Measurements from ENCODE around the gene ECHDC3.

The ECHDC3 gene

DNA sequence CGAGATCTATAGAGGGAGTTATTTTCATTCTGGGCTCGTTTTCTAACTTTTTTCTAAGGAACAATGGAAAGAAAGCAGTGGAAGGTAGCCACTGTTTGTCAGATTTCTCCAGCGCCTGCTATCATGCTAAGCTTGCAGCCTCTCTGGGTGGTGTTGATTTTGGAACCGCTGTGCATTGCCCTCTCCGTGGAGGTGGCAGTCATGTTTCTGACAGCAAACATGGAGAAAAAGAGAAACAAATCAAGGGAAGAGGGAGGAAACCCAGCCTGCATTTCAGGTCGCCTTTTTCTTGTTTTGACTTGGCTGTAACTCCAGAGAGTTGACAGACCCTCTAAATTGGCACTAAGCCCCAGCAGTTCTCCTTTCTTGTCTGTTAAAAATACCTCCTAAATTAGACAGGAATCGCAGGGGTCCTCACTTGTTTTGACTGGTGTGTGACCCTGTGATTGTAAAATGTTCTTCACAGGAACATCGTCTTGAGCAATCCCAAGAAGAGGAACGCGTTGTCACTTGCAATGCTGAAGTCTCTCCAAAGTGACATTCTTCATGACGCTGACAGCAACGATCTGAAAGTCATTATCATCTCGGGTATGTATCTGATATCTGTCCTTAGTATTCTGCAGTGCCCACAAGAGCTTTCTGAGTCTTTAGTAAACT is 4.8 kb downstream of the ECHDC3 start:
- DNase-seq (ENCODE audit: low read depth in 1 of 2, low spot score in 1 of 2), result no peak

DNA sequence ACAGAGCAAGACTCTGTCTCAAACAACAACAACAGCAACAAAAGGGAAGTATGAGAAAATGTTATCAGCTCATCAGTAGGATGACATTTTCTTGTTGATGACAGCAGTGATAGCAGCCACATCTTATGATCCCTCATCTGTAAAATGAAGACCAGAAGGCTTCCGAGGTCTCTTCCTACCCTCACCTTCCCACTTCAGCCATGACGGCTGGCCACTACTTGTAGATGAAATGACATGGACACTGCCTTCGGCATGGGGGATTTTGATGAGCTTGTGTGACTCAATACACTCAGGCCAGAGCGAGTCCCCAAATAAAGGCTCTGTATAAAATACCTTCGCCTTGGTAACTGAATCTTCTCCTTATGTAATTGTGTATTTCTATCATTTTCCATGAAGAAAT is 6.7 kb downstream of the ECHDC3 start:
- DNase-seq (ENCODE audit: low read depth in 1 of 2, low spot score in 1 of 2), result no peak

DNA sequence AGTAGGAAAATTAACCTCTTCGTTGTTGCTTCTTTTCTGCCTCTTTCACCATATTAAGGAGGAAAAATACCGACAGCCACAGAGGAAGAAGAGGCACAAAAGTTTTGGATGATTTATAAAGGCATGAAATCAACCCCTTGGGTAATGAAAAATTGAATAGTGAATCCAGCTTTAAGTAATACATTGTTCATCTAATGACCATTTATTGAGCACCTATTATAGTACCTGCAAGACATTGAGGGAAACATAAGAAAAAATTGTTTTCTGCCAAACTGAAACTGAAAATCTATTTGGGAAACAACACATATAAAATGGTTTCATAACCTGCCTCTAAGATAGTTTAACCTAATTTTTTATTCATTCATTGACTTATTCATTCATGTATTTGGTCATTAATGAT is 8.2 kb downstream of the ECHDC3 start:
- no peak for DNase-seq (ENCODE audit: low read depth in 1 of 2, low spot score in 1 of 2)

DNA sequence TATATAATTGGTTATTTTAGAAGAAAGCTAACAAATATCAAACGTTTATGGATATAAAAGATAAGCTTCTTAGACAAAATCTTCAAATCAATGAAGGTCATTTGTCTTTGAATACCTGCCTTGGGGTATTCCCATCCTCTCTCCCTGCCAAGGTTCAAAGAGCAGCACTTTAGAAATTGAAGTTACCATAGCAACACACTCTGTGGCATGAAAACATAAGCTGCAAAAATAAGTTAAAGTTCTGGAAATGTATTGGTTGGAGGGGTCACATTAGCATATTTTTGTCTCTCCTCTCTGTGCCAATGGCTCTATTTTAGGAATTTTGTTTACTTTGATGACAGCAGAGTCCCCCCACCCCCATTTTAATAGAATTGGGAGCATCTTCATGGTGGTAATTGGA is 12.0 kb downstream of the ECHDC3 start:
- DNase-seq (ENCODE audit: low read depth in 1 of 2, low spot score in 1 of 2), result no peak

DNA sequence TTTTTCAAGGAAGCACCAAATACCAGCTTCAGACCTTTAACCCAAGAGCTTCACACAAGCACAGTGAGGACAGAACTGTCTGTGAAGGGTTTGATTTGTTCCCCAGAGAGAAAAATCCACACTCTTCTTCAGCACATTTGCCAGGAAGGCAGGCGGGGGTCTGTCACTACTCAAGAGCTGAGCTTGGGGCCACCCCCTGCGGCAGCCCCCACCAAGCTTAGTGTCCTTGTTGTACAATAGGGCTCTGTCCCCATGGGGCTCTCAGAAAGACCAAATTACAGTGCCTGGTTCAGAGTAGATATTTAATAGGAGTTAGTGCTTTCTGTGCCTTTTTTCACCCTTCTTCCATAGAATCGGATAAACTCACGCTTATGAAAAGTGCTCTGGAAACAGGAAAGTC is 12.4 kb downstream of the ECHDC3 start:
- DNase-seq (ENCODE audit: low read depth in 1 of 2, low spot score in 1 of 2), result no peak

DNA sequence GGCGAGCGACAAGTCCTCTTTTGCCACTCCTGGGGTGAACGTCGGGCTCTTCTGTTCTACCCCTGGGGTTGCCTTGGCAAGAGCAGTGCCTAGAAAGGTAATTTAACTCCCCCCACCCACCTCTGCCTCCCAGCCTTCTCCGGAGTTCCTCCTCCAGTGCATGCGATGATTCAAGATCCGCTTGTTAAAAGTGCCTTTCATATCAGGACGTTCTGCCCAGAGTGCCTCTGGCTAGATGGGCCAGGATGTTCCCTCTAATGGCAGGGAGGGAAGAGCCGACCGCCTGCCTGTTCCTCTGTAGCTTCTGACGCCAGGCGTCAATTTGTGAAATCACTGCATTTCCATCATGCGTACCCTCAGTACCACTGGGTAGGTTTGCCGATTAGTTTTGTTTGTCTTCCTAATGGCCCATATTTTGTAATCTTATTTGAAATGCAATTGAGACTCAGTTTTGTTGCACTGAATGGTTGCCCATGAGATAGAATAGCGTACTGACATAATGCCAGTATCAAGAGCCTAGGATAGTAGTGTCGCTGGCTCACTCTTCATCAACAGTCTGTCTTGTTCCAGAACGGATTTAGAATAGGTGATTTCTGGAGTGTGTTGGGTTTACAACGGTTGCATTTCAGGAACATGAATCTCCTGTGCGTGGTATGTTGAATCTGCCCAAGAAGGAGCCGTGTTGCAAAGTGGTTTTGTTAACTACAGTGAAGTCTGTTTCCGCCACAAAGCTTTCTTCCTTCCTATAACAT is 13.5 kb downstream of the ECHDC3 start:
- no peak for DNase-seq (ENCODE audit: low read depth in 1 of 2, low spot score in 1 of 2)

DNA sequence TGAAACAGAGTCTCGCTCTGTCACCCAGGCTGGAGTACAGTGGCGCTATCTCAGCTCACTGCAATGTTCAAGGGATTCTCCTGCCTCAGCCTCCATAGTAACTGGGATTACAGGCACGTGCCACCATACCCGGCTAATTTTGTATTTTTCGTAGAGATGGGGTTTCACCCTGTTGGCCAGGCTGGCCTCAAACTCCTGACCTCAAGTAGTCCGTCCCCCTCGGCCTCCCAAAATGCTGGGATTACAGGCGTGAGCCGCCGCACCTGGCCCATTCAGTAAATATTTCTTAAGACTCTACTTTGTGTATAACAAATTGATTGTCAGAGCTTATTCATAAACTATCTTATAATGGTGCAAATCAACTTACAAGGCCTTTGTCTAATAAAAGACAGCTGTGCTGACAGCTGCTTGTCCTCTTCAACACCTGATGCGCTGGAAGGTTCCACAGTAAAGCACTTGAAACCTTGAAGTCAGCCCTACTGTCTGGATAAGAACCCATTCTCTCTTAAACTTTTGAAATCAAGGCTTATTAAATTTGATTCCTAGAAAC is 14.7 kb downstream of the ECHDC3 start:
- no peak for DNase-seq (ENCODE audit: low read depth in 1 of 2, low spot score in 1 of 2)

DNA sequence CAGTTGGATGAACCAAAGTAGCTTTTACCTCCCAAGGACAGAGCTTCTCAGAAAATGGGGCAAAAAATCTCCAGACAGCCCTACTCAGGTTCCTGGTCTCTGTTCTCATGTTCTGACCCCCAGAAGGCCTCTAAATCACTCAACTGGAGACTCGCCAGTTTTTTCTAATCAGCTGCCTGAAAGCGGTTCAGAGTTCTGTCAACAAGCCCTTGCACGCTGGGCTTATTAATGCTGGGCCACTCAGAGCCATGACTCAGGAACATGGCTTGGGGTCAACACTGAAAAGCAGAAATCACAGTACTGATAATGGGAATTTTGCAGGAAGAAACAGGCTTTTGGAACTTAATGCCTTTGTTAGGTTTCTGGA is 15.3 kb downstream of the ECHDC3 start:
- no peak for DNase-seq (ENCODE audit: low read depth in 1 of 2, low spot score in 1 of 2)

DNA sequence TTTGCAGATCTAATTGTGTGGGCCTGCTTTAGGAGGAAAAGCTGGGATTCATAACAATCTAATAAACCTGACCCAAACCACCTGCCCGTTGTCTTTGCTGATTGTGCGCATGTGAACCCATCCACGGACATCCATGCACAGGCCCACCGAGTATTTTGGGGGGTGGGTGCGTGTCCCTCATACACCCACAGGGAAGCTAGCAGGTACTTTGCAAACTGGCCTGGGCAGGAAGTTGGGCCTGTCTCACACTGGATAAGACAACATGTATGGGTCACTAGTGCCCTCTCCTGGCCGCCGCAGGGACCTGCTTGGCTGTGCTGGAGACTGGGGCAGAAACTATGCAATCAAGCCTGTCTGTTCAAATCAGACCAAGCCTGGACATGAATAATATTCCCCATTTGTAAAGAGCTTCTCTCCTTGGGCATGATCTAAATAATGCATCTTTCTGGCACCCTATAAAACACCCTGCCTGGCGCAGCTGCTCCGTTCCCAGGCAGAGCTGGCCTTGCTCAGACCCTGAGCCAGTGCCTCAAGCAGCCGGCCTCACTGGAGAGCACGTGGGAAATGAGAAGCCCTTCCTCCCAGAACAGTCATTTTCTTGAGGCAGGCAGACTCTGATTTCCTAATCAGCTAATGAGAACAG is 15.8 kb downstream of the ECHDC3 start:
- peak; percentile 63 to 72 for DNase-seq (ENCODE audit: low read depth in 1 of 2, low spot score in 1 of 2)

DNA sequence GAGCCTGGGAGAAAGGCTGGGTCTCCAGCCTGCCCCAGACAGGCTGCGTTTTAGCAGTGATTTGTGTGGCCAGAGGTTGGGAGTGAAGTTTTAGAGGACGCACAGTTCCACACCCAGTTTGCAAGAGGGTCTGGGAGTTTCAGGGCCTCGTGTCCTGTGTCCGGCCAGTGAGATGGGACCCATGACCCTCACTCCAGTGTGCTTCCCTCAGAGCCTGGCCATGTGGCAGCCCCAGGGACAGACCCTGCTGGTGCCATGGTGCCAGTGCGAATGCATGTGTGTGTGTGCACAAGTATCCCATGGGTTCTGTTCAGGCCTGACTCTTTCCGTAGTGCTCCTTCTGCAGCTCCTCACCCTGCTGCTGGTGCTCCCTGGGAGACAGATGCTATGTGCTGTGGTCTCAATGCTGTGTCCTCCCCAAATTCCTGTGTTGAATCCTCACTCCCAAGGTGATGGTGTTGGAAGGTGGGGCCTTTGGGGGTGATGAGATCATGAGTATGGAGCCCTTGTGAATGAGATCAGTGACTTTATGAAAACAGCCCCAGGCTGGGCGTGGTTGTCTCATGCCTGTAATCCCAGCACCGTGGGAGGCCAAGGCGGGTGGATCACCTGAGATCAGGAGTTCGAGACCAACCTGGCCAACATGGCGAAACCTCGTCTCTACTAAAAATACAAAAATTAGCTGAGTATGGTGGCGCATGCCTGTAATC is 16.5 kb downstream of the ECHDC3 start:
- DNase-seq (ENCODE audit: low read depth in 1 of 2, low spot score in 1 of 2), result no peak

DNA sequence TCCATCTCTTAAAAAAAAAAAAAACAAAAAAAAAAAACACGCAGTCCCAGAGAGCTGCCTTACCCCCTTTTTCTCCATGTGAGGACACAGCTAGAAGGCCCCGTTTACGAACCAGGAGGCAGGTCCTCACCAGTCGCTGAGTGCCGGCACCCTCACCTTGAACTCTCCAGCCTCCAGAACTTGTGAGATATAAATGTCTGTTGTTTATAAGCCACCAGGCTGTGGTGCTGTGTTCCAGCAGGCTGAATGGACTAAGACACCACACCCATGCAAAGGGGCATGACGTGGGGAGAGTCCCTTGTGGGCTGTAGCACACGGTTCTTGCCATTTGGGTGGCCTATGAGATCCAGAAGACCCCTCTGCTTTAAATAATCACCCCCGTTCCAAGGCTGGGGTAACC is 17.2 kb downstream of the ECHDC3 start:
- no peak for DNase-seq (ENCODE audit: low read depth in 1 of 2, low spot score in 1 of 2)

DNA sequence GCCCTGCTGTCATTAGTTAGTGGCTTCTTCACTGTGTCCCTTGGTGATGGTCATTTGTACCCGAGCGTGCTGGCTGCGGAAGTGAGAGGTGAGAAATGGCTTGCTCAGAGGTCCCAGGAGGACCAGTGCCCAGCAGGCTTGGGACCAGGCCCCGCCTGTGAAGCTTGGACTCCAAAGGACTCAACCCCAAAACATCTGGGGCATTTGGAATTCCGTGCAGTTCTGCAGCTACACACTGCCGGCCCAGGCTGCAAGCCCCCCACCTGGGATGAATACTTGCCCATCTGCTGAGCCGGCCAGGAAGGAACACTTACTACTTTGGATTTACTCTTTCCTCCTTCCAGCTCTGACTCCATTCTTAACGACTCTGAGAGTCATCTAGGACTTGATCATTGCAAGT is 18.0 kb downstream of the ECHDC3 start:
- DNase-seq (ENCODE audit: low read depth in 1 of 2, low spot score in 1 of 2), result no peak

DNA sequence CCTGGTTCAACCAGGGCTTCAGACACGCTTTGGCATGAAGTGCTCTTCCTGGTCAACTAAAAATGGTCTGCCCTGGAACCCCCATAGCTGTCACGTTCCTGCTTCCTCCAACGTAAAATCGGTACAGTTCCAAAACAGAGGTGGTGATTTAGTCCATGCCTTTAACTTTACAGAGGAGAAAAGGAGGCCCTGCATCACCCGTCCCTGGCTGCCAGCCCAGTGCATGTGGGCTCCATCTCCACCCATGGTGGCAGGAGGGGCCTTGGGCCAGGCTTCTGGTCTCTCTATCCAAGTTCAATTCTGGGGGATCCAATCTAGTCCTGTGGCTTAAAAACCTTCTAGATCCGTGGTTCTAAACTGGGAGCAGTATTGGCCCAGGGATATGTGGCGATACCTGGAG is 18.7 kb downstream of the ECHDC3 start:
- no peak for DNase-seq (ENCODE audit: low read depth in 1 of 2, low spot score in 1 of 2)

DNA sequence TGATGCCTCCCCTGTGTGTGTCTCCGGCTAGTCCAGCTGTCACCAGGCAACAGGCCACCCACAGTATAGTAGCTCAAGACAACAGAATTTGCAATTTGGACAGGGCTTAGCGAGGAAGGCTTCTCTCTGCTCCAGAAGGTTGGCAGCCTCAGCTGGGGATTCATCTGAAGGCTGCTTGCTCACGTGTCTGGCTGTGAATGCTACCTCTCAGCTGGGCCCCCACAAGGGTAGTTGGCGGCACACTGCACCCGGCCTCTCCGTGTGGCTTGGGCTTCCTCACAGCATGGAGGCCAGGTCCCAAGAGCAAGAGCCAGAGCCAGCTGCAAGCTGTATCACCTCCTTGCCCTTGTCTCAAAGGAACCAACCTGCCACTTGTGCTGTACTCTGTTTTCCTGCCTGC is 19.2 kb downstream of the ECHDC3 start:
- DNase-seq (ENCODE audit: low read depth in 1 of 2, low spot score in 1 of 2), result no peak

DNA sequence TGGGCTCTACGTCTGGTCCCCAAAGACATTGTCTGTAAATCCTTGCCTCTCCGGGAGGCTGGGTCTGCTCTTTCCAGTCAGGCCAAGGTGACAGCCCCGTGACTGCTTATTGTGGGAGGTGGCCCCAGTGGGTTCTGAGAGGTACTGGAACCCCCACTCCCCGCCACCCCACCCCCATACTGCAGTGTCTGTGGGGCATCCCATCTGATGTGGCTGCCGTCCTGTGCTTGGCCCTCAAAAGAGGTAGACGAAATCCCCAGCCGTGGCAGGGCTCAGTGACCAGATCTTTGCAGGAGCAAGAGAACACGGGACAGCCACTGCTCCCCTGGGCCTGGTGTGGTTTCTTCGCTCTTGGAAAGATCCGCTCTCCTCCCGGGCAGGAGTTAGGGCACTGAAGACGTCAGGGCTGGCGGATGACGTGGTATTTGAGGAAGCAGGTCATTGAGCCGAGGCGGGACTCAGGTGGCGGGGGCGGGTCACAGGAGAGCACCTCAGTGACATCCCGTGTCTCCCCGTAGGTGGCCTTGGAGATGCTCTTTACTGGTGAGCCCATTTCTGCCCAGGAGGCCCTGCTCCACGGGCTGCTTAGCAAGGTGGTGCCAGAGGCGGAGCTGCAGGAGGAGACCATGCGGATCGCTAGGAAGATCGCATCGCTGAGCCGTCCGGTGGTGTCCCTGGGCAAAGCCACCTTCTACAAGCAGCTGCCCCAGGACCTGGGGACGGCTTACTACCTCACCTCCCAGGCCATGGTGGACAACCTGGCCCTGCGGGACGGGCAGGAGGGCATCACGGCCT is 20.7 kb downstream of the ECHDC3 start:
- DNase-seq (ENCODE audit: low read depth in 1 of 2, low spot score in 1 of 2), result no peak

DNA sequence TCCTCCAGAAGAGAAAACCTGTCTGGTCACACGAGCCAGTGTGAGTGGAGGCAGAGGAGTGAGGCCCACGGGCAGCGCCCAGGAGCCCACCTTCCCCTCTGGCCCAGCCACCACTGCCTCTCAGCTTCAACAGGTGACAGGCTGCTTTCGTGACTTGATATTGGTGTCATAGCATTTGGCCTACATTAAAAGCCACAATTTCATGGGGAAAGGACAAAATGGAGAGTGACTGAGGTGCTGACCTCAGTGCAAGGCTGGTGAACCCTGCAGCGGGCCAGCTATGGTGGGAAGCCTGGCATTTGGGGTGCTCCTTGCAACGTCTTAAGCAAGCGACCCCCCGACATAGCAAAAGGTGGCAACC is 21.3 kb downstream of the ECHDC3 start:
- no peak for DNase-seq (ENCODE audit: low read depth in 1 of 2, low spot score in 1 of 2)

DNA sequence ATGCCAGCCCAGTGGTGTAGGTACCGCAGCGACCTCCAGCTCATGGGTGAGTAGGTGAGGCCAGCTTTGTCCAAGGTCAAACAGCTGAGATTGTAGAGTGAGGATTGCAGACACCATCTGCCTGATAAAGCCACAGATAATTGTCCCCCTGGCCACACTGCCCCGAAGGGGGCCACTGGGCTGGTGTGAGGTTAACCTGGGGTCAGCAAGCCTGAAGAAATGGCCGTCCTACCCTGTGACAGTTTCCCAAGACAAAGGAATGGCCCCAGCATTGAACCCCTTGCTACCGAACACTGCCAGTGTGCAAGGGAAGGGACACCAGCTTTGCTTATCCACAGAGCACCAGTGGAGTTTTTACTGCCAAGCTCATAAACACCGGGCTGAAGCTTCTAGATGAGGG is 23.0 kb downstream of the ECHDC3 start:
- no peak for DNase-seq (ENCODE audit: low read depth in 1 of 2, low spot score in 1 of 2)

DNA sequence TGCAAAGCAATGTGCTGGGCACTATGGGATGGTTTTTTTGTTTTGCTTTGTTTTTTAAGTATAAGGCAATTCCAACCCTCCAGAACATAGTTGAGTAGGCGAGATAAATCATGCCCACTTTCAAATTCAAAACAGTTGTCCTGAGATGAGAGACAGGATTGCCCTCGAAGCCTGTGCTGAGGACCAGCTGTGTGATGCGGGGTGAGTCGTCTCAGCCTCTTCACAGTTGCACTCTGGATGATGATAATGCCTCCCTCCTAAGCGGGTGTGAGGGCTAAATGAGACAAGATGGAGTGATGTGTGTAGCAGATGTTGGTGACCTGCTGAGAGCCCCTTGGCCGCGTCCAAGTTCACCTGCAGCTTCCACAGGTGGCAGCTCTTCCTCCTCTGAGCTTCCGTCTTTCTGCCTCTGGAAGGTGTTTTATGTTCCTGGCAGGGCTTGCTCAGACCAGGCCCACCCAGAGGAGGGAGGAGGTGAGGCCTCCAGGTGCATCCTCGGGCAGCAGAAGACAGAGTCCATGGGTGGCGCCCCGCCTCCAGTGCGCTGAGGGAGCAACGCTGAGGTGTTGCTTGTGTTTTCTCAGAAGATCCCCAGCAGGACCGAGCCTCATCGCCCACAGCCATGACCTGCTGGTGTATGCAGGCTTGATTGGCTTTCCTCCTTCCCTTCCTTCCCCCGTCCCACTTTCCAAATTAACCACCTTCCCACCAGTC is 30.6 kb downstream of the ECHDC3 start:
- DNase-seq (ENCODE audit: low read depth in 1 of 2, low spot score in 1 of 2), result no peak

DNA sequence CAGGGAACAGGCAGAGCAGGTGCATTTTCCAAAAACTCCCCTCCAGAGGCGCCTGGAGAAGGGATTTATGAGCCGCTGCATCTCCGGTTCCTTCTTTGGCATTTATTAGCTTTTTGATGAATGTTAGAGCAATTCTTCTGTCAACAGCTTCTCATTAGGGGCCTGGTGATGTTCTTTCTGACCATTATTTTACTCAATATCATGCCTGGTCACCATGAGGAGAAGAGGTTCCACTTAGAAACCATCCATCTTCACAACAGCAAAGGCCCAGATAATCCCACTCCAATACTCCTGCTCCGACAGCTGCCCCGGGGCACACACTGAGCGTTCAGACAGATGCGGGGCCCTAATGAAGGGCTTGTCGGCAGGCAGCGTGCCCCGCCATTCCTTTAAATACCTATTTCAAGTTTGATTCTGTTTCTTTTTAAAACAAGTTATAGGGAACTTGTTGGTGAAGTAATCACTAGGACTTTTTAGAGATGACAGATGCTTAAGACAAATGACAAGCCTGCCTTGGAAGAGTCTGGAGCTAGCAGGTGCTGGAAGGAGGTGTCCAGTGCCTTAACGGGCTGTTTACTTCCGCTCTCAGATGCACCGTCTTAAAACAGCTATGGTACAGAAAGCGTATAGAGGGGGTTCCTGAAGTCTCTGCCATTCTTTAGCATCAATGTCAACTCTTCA is 31.7 kb downstream of the ECHDC3 start:
- DNase-seq (ENCODE audit: low read depth in 1 of 2, low spot score in 1 of 2), result no peak

DNA sequence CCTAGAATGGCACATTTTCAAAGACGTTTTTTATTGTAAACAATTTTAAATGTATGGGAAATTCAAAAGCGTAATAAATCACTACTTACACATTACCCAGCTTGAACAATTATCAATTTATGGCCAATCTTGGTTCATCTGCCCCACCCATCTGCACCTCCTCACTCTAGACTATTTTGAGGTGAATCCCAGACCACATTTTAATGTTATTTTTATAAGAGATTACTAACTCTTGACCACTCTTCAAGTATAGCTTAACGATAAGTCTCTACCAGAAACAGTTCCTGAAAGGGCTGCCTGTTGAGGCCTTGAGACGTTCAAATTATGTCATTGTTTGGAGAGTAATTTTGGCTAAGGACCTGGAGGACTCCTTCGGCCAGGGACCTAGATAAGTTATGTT is 33.2 kb downstream of the ECHDC3 start:
- no peak for DNase-seq (ENCODE audit: low read depth in 1 of 2, low spot score in 1 of 2)
